SU-DHL-6 (cell line): Measurements from ENCODE around the gene PLCL1.

Experiments
- EZH2phosphoT487 ChIP-seq: fragments of 200-600 bp; sonication (generic), shearing (Covaris generic); conservative IDR thresholded peaks from 2 replicates; pipeline ENCODE4 v1.6.1; 2018; ENCODE audit warnings: mild to moderate bottlenecking, antibody characterized with exemption, low read length, moderate library complexity, mixed read lengths
- TF ChIP-seq, protein P1 (sequence below): fragments of 200-600 bp; sonication (generic); IDR thresholded peaks from one replicate; pipeline ENCODE4 v1.5.1; 2017; ENCODE audit warnings: antibody characterized with exemption, mild to moderate bottlenecking, low read length, moderate library complexity; ENCODE audit not compliant: insufficient read depth, poor library complexity, severe bottlenecking

DNA sequence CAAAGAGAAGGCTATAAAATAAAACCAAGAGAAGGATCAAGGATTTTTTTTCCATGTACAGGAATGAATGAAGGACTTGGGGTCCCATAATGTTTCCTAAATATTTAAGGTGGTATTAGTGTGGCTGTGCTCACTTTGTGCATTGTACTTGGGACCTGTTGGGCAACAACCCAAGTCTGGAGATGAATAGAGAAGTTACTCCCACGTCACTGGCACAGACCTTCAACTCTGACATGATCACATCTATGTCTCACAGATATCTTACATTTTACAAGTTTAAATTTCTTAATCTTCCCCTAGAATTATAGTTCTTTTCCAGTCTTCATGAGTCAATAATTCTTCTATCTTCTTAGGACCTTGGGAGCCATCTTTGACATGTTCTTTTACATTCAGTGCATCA, 133.4 kb downstream of the PLCL1 start:
- TF ChIP-seq EZH2phosphoT487, result no peak
- TF ChIP-seq, protein P1, sequence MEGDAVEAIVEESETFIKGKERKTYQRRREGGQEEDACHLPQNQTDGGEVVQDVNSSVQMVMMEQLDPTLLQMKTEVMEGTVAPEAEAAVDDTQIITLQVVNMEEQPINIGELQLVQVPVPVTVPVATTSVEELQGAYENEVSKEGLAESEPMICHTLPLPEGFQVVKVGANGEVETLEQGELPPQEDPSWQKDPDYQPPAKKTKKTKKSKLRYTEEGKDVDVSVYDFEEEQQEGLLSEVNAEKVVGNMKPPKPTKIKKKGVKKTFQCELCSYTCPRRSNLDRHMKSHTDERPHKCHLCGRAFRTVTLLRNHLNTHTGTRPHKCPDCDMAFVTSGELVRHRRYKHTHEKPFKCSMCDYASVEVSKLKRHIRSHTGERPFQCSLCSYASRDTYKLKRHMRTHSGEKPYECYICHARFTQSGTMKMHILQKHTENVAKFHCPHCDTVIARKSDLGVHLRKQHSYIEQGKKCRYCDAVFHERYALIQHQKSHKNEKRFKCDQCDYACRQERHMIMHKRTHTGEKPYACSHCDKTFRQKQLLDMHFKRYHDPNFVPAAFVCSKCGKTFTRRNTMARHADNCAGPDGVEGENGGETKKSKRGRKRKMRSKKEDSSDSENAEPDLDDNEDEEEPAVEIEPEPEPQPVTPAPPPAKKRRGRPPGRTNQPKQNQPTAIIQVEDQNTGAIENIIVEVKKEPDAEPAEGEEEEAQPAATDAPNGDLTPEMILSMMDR, result no peak
